PC-3 (cell line): Measurements from ENCODE around the gene FXYD3. TPM values are rescaled to one million over a fixed set of nuclear protein-coding genes. Genes with fewer than 3 reads are reported as not detected.

Experiments
- ATAC-seq: fragments of 200-7000 bp; cut with Tn5 transposase; 2 replicates; pipeline ENCODE4 v1.9.1; 2020; ENCODE audit warnings: mild to moderate bottlenecking, moderate library complexity
- BruUV-seq: library from RNA; stranded (reverse); fragments of 400-500 nt; replicated peaks from 2 replicates; lab custom pipeline; 2021; lab: Mats Ljungman, UMichigan
- CTCF ChIA-PET: fragments of 300-600 bp; sonication (Branson Sonifier 250); formaldehyde crosslinking; loops from one replicate; lab custom pipeline; 2022; ENCODE audit warnings: antibody characterized with exemption; lab: Charles Lee
- POLR2A ChIA-PET: fragments of 300-600 bp; sonication (Branson Sonifier 250); formaldehyde crosslinking; loops from one replicate; lab custom pipeline; 2022; ENCODE audit warnings: antibody characterized with exemption; ENCODE audit not compliant: unreplicated experiment; lab: Charles Lee
- DNase-seq: peaks from one replicate; pipeline ENCODE4 v3.0.0-alpha.2; 2015
- H2AFZ ChIP-seq: fragments of 300-600 bp; sonication (generic); 2 replicates; pipeline ENCODE4 v1.6.0; 2016; ENCODE audit warnings: antibody characterized with exemption, low read length
- H3F3A ChIP-seq: fragments of 300-600 bp; sonication (generic); one replicate; pipeline ENCODE4 v1.6.0; 2017; ENCODE audit warnings: antibody characterized with exemption, low read length, control low read depth, mild to moderate bottlenecking; ENCODE audit not compliant: unreplicated experiment
- H3K27ac ChIP-seq: fragments of 300-600 bp; sonication (generic); 2 replicates; pipeline ENCODE4 v1.5.1; 2016; ENCODE audit warnings: mild to moderate bottlenecking, low read length
- H3K27me3 ChIP-seq: fragments of 300-600 bp; sonication (generic); 2 replicates; pipeline ENCODE4 v1.6.1; 2016; ENCODE audit warnings: low read length, mixed read lengths
- H3K36me3 ChIP-seq: fragments of 300-600 bp; sonication (generic); 2 replicates; pipeline ENCODE4 v1.6.1; 2016; ENCODE audit warnings: low read depth, mixed run types, low read length, mixed read lengths
- H3K4me1 ChIP-seq: fragments of 300-600 bp; sonication (generic); 2 replicates; pipeline ENCODE4 v1.5.1; 2016; ENCODE audit warnings: low read length; ENCODE audit not compliant: insufficient read depth
- H3K4me2 ChIP-seq: fragments of 300-600 bp; sonication (generic); 2 replicates; pipeline ENCODE4 v1.6.0; 2016; ENCODE audit warnings: low read length
- H3K4me3 ChIP-seq: fragments of 300-600 bp; sonication (generic); 2 replicates; pipeline ENCODE4 v1.5.1; 2016; ENCODE audit warnings: mild to moderate bottlenecking, low read length, mixed read lengths
- H3K79me2 ChIP-seq: fragments of 300-600 bp; sonication (generic); 2 replicates; pipeline ENCODE4 v1.6.1; 2017; ENCODE audit warnings: low read length, mixed read lengths
- H3K9ac ChIP-seq: fragments of 300-600 bp; sonication (generic); 2 replicates; pipeline ENCODE4 v1.6.0; 2016; ENCODE audit warnings: mild to moderate bottlenecking, low read length
- H3K9me2 ChIP-seq: fragments of 300-600 bp; sonication (generic); replicated peaks from 2 replicates; pipeline ENCODE4 v1.6.1; 2016; ENCODE audit warnings: mixed run types, low read length, mixed read lengths
- H3K9me3 ChIP-seq: fragments of 300-600 bp; sonication (generic); 2 replicates; pipeline ENCODE4 v1.6.1; 2016; ENCODE audit warnings: low read length, mixed read lengths
- H4K20me1 ChIP-seq: fragments of 300-600 bp; sonication (generic); 2 replicates; pipeline ENCODE4 v1.6.1; 2016; ENCODE audit warnings: low read length, mixed read lengths
- EZH2 ChIP-seq: fragments of 300-600 bp; sonication (generic); IDR thresholded peaks from one replicate; pipeline ENCODE4 v1.6.1; 2017; ENCODE audit warnings: antibody characterized with exemption, mild to moderate bottlenecking, low read length; ENCODE audit not compliant: unreplicated experiment
- EZH2phosphoT487 ChIP-seq: fragments of 300-600 bp; sonication (generic); IDR thresholded peaks from 2 replicates; pipeline ENCODE4 v1.6.1; 2018; ENCODE audit warnings: mild to moderate bottlenecking, antibody characterized with exemption, low read length, borderline replicate concordance
- intact Hi-C: fragments of 100-400 bp; cut with micrococcal nuclease; formaldehyde crosslinking; loops from 2 replicates; pipeline ENCODE4 v1.9.0; 2023
- total RNA-seq: library from RNA; depleted of rRNA; stranded (reverse); fragments of >200 nt; gene quantifications from 2 replicates; pipeline ENCODE4 v1.2.3, GENCODE V29; 2014
- TF ChIP-seq, protein P1 (sequence below): fragments of 300-600 bp; sonication (generic); conservative IDR thresholded peaks from 2 replicates; pipeline ENCODE4 v1.5.1; 2017; ENCODE audit warnings: antibody characterized with exemption, low read depth, mild to moderate bottlenecking, low read length

The FXYD3 gene
- total RNA-seq, 1 experiment from 2014 or later, result 61.6 TPM

DNA sequence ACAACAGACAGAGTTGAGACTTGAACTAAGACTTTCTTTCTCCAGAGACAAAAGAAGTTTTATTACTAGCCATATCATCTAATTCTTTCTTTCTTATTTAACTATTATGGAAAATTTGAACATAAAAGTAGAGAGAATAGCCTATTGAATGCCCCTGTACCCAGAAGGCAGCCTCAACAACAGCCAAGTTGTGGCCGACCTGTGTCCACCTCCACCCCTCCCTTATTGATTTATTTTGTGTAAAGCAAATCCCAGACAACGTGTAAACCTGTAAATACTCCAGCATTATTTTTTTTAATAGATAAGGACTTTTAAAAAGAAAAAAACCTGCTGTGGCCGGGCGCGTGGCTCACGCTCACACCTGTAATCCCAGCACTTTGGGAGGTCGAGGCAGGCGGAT is 26.1 kb upstream of the FXYD3 start:
- H2AFZ ChIP-seq, result no peak overlapping the region
- intact Hi-C loops, result no loop called here
- no peaks in the 10 kb centered on the region for H3K27me3 ChIP-seq
- BruUV-seq, result no TSS peak
- H3K27ac ChIP-seq, result no peak overlapping the region
- H3K9ac ChIP-seq, result no peak overlapping the region
- ATAC-seq, result no peak
- peaks cover 10% of the 10 kb centered on the region for H3K4me1 ChIP-seq
- H3K4me3 ChIP-seq, result no peak overlapping the region
- no peak overlapping the region for H3K4me2 ChIP-seq
- CTCF ChIA-PET, result no interaction called here
- no peaks in the 10 kb centered on the region for H3K9me2 ChIP-seq
- no peak for DNase-seq
- no peaks in the 10 kb centered on the region for H3K79me2 ChIP-seq
- no peaks in the 10 kb centered on the region for H3K36me3 ChIP-seq
- no peaks in the 10 kb centered on the region for H3K9me3 ChIP-seq
- TF ChIP-seq EZH2 (no peak), EZH2phosphoT487 (no peak)
- TF ChIP-seq, protein P1, sequence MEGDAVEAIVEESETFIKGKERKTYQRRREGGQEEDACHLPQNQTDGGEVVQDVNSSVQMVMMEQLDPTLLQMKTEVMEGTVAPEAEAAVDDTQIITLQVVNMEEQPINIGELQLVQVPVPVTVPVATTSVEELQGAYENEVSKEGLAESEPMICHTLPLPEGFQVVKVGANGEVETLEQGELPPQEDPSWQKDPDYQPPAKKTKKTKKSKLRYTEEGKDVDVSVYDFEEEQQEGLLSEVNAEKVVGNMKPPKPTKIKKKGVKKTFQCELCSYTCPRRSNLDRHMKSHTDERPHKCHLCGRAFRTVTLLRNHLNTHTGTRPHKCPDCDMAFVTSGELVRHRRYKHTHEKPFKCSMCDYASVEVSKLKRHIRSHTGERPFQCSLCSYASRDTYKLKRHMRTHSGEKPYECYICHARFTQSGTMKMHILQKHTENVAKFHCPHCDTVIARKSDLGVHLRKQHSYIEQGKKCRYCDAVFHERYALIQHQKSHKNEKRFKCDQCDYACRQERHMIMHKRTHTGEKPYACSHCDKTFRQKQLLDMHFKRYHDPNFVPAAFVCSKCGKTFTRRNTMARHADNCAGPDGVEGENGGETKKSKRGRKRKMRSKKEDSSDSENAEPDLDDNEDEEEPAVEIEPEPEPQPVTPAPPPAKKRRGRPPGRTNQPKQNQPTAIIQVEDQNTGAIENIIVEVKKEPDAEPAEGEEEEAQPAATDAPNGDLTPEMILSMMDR, result no peak
- no peaks in the 10 kb centered on the region for H3F3A ChIP-seq
- no peaks in the 10 kb centered on the region for H4K20me1 ChIP-seq
- POLR2A ChIA-PET, result no interaction called here

DNA sequence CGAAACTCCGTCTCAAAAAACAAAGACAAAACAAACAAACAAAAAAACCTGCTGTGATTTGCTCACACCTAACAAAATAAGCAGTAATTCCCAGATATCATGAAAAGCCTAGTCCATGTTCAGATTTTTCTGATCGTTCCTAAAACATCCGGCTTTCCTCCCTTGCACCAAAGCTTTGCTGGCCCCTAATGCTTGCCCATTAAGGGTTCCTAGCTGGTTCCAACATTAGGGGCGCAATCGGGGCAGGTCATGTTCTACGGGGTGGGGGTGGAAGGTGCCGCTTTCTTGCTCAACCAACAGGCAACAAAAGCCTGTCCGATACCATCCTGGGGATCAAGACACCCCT is 25.5 kb upstream of the FXYD3 start:
- Histone ChIP-seq H4K20me1 (no peaks in the 10 kb centered on the region), H3K9ac (peak overlapping the region; percentile 45), H3K27ac (no peak overlapping the region), H3K4me3 (peak overlapping the region; percentile 58), H3K4me2 (peak overlapping the region; percentile 92), H3K4me1 (peaks cover 10% of the 10 kb centered on the region), H2AFZ (peak overlapping the region; percentile 96), H3F3A (no peaks in the 10 kb centered on the region), H3K9me3 (no peaks in the 10 kb centered on the region), H3K36me3 (no peaks in the 10 kb centered on the region), H3K79me2 (no peaks in the 10 kb centered on the region), H3K9me2 (no peaks in the 10 kb centered on the region), H3K27me3 (no peaks in the 10 kb centered on the region)
- DNase-seq (peak; percentile 3), ATAC-seq (peak; percentile 28)
- intact Hi-C loops, result loop anchor here (1.0 to 5.0 kb wide), 2 partner anchors 23 to 33 kb away; no protein-coding TSS in a partner anchor
- TF ChIP-seq EZH2 (no peak), EZH2phosphoT487 (no peak)
- TF ChIP-seq, protein P1, result no peak
- ChIA-PET POLR2A (no interaction called here), CTCF (no interaction called here)
- BruUV-seq, result no TSS peak

DNA sequence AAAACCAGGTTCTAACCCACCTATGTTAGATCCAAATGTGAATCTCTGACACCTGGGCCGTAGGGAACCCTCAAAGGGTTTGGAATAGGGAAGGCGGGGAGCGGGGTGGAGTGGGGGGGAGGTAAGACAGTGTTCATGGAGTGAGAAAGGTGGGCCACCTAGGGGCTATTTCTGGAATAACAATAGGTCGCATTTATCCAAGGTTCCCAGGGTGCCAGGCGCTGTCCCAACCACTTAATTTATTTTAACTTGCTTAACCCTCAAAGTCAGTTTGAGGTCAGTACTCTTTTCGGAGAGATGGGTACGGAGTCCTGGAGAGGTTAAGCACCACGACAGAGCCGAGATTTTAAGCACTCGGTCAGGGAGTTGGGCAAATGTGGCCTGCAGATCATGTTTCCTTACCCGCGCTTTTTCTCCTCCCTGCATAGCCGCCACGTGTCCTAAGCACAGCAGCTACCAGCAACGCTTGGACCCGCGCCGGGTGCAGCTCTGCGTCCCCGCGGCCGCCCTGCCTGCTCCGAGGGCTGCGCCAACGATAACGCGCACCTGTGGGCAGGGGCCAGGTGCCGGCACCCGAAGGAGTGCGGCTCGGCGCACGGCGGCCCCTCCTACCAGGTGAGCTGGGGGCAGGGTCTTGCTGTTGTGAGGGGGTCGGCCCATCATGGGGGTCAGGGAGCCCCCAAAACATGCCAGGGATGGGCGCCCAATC is 25.0 kb upstream of the FXYD3 start:
- no peaks in the 10 kb centered on the region for H3K27me3 ChIP-seq
- H3K4me2 ChIP-seq, result peak overlapping the region; percentile 92
- H3K27ac ChIP-seq, result no peak overlapping the region
- ATAC-seq, result peak; percentile 87
- intact Hi-C loops, result loop anchor here (1.0 to 5.0 kb wide), 2 partner anchors 23 to 33 kb away; no protein-coding TSS in a partner anchor
- peak; percentile 75 for DNase-seq
- H3F3A ChIP-seq, result no peaks in the 10 kb centered on the region
- ChIA-PET POLR2A (no interaction called here), CTCF (interaction anchor here (1.0 kb wide), 1 partner anchor 23 kb away, joined by 7 read pairs; no protein-coding TSS in a partner anchor)
- H3K4me1 ChIP-seq, result peaks cover 10% of the 10 kb centered on the region
- H2AFZ ChIP-seq, result peak overlapping the region; percentile 96
- H3K9me2 ChIP-seq, result no peaks in the 10 kb centered on the region
- TF ChIP-seq, protein P1, result peak; percentile 64
- no peak for TF ChIP-seq EZH2phosphoT487
- no TSS peak for BruUV-seq
- no peaks in the 10 kb centered on the region for H3K9me3 ChIP-seq
- H3K36me3 ChIP-seq, result no peaks in the 10 kb centered on the region
- peak overlapping the region; percentile 45 for H3K9ac ChIP-seq
- H3K4me3 ChIP-seq, result peak overlapping the region; percentile 58
- no peaks in the 10 kb centered on the region for H3K79me2 ChIP-seq
- no peaks in the 10 kb centered on the region for H4K20me1 ChIP-seq
